Iris pigment epithelial cell (primary cell): Measurements from ENCODE around the gene GFI1.
"Not testable (repeated sequence)": the region's sequence is repeated elsewhere in the genome, so short reads cannot be mapped to it uniquely, and the experiment has no call there.

Source experiments
- DNase-seq: peaks from one replicate; pipeline ENCODE4 v3.0.0-alpha.2; 2011; ENCODE audit warnings: low read depth

The GFI1 gene

GRCh38 chr1:92465256-92465647 is 21.5 kb downstream of the GFI1 start:
- DNase-seq, result no peak

- DNase-seq, result no peak
Observed at GRCh38 chr1:92464588-92465255, 22.0 kb downstream of the GFI1 start.

GRCh38 chr1:92461364-92462097 is 25.2 kb downstream of the GFI1 start:
- DNase-seq, result no peak

- no peak for DNase-seq
Observed at GRCh38 chr1:92459871-92460320, 26.8 kb downstream of the GFI1 start.

GRCh38 chr1:92458146-92458545 is 28.6 kb downstream of the GFI1 start:
- DNase-seq, result no peak

GRCh38 chr1:92447976-92448375 is 38.7 kb downstream of the GFI1 start:
- no peak for DNase-seq

GRCh38 chr1:92447033-92447681 is 39.6 kb downstream of the GFI1 start:
- peak; percentile 62 for DNase-seq

- peak; percentile 75 for DNase-seq
Observed at GRCh38 chr1:92446546-92446945, 40.2 kb downstream of the GFI1 start.

- DNase-seq, result no peak
Observed at GRCh38 chr1:92445865-92446264, 40.9 kb downstream of the GFI1 start.

- DNase-seq, result peak; percentile 70
Observed at GRCh38 chr1:92444351-92444750, 42.4 kb downstream of the GFI1 start.

- DNase-seq, result no peak
Observed at GRCh38 chr1:92443893-92444292, 42.8 kb downstream of the GFI1 start.

- DNase-seq, result no peak
Observed at GRCh38 chr1:92442351-92442750, 44.4 kb downstream of the GFI1 start.

- DNase-seq, result no peak
Observed at GRCh38 chr1:92441697-92442342, 44.9 kb downstream of the GFI1 start.

GRCh38 chr1:92441316-92441696 is 45.4 kb downstream of the GFI1 start:
- DNase-seq, result no peak

- DNase-seq, result no peak
Observed at GRCh38 chr1:92439291-92439690, 47.4 kb downstream of the GFI1 start.

- DNase-seq, result not testable (repeated sequence)
Observed at GRCh38 chr1:92434572-92434971, 52.2 kb downstream of the GFI1 start.

- DNase-seq, result no peak
Observed at GRCh38 chr1:92430030-92430429, 56.7 kb downstream of the GFI1 start.

- no peak for DNase-seq
Observed at GRCh38 chr1:92425617-92426016, 61.1 kb downstream of the GFI1 start.
